Activated CD4-positive, alpha-beta T cell treated with anti-CD3 and anti-CD28 coated beads, Interleukin-2, Interleukin-6, amounts not matched to agents 100 ng/mL and 50 ng/mL, durations not matched to agents 16 hours and 8 hours (primary cell): Measurements from ENCODE around the gene MACROD2.

Experiments
- DNase-seq: peaks from one replicate; pipeline ENCODE4 v3.0.0-alpha.2; 2020

MACROD2 gene

DNA sequence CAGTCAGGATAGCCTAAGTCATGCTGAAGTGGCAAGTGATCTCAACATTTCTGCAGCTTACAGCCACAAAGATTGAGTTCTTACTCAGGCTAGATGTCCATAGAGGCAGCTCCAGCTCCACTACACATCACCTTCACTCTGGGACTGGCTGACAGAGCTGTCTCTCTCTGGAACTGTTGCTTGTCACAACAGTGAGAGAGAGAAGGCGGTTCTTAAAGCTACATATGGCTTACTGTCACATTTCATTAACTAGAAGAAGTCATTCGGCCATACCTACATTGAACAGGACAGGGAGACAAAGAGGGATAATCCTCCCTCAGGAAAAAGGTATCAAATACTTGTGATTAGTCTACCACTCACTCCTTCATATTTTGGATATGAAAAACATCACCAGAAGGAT is 1257.0 kb downstream of the MACROD2 start:
- DNase-seq, result no peak

DNA sequence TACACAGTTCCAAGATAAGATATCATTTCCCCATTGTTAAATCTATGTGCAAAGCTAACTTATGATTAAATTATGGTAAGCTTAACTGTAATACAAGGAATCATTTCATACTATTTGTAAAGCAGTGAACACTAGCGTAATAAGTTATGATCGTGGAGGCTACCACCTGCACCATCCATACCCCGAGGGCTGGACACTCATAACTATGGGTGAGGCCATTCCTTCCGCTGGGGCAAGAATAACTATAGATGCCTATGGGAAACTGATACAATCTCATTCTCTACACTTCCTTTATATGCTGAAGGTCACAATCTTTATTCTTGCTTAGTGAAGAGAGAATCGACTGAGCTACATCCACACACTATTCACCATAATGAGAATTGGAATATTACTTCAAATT is 1258.1 kb downstream of the MACROD2 start:
- DNase-seq, result no peak

DNA sequence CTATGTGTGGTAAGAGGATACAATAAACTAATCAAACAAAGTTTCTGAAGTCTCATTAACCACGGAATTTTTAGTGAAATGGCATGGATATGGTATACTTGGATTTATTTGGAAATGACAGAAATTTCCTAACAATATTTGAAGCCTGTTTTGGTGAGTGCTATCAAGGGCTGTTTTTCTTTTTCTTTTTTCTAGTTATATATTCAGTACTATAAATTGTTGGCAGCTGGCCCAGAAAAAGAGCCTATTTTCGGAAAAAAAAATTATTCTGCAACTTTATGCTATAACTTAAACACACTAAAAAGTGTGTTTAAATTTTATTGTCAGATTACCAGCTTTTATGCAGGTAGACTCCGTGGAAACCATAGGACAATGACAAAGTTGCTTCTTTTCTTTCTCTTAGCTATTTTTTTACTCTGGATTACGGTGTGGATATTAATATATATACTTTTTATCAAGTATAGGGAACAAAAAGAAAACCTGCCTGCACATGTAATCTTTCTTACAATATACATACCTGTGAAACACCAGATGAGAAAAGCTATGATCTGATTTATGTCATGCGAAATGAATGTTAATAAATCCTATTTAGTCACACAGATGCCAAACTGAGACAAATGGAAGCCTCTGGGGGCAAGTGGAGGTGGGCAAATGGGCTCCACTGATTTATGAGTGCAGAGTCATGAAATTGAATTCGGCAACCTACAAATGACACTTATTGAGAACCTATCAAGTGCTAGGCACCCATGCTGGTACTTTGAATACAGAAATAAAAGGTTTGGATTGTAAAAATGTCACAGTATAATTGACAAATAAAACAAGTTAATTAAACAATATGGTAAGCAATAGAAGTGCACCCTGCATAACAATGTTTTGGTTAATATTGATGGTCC is 1261.6 kb downstream of the MACROD2 start:
- DNase-seq, result no peak

DNA sequence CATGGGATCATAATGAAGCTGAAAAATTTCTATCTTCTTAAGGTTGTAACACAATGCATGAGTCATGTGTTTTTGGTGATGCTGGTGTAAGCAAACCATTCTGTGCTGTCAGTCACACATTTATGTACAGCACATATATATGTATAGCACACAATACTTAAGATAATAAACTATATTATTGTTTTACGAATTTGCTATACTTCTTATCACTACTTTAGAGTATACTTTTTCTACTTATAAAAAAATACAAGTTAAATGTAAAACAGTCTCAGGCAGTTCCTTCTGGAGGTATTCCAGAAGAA is 1262.2 kb downstream of the MACROD2 start:
- no peak for DNase-seq

DNA sequence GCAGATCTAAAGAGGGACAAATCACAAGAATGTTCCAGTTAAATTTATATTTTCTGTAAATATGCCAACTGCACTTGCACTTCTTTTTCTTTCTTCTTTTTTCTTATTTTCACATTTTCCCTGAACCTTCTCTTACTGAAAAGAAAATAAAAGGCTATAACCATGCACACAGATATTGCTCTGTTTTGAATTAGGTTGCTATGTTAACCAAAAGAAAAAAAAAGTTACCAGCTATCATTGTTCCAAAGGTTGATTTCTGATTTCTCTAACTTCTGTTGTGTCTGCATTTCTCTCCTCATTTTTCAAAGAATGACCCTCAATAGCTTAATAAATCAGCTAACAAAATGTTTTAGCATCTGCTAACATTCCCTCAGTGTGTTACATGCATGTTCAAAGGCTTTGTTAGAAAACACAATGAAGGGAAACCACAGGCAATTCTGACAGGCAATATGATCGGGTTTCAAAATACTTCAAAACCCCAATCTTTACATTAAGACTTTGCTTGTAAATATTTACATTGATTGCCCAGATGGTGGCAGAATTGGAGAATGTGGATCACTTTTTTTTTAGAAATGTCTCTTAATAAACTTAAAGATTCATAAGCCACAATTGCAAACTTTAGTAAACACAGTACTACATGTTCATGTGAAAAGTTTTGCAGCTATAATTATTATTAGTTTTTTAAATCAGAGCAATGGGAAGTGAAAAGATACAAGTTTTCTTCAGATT is 1270.4 kb downstream of the MACROD2 start:
- DNase-seq, result no peak

DNA sequence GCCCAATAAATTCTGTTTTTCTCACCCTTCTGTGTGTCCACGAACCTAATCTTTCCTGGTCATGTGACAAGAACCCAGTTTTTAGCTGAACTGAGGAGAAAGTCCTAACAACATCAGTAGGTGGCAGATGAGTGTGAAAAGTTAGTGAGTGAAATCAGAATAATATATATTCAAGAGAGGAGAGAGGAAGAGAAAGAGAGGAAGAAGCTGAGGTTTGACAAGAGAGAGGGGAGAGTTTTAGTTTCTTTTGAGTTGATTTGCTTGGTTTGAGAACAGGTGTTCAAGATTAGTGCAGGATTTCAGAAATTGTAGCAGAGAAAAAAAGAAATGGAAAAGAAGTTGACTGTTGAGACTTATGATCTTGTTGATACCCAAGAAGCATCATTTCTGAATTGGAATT is 1272.6 kb downstream of the MACROD2 start:
- no peak for DNase-seq

DNA sequence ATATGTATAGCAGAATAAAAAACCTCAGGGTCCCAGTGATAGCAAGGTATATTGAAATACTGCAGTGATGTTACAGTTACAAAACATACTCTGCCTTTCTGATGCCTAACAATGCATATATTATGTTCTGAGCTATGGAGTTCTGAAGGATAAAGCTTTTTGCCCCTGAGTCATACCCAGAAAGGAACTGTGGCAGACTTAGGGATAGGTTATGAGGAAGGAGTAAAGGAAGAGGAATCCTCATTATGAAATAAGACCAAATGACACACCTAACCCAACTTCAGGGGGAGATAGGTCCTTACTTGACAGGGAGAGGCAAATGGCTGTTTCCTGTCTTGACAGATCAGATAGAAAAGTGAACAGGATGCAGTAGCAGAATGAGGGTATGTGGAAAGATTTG is 1282.7 kb downstream of the MACROD2 start:
- DNase-seq, result no peak

DNA sequence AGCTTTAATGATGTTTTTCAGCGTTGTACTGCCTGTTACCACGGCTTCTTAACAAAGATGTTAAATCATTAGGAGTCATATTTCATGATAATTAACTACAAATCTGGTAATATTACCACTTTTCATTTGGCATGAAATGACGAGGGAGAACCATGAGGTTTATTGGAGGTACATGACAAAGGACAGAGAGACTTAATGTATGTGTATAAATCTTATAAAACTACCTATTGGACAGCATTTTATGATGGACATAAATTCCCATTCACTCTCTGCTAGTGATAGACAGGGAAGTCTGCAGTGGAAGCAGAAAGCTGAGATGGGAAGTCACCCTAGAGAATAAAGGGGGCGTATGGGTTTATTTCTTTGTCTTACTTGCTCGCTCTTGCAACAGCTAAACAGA is 1292.0 kb downstream of the MACROD2 start:
- no peak for DNase-seq

DNA sequence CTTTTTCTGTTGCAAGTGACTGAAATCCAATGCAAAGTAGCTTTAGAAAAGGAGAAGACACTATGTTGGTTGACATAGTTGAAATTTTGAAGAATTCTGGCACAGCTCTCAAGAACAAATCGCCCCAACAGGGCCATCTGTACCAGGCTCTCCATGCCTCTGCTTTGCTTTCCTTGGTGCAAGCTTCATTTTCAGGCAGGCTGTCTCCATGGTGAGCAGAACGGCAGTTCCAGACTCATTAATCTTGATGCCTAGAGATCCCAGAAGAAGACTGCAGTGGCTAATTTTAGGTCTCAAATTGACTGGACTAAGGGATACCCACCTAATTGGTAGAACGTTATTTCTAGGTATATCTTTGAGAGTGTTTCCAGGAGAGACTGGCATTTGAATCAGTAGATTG is 1292.8 kb downstream of the MACROD2 start:
- no peak for DNase-seq

DNA sequence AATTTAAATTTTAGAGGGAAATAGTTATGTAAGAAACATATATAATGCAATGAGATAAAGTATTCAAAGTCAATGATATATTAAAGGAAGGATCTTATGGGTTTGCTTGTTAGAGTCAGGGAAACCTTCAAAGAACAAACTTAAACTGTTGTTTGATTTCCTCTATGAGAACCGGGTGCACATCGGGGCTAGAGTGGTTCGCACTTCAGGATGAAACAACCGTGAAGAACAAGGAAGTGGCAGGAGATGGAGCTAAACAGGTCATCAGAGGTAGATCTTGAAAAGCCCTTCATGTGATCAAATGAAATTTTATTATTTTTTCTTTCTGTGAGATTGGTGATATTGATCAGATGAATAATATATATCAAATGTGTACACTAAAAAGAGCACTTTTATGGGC is 1294.0 kb downstream of the MACROD2 start:
- DNase-seq, result no peak

DNA sequence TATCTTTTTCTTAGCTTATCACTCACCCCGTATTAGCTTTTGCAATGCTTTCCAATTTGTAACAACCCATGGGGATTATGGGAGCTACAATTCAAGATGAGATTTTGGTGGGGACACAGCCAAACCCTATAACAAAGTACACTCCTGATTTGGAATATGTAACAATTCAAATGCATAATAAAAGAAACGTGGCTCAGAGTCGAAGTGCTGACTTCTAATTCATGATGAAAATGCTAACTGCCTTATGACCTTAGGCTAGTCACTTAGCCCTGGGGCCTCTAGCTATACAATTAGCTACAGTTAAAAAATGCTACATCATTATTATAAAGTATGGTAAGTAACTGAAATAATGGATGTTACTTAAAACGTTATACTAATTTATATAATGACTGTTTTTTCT is 1297.1 kb downstream of the MACROD2 start:
- DNase-seq, result no peak

DNA sequence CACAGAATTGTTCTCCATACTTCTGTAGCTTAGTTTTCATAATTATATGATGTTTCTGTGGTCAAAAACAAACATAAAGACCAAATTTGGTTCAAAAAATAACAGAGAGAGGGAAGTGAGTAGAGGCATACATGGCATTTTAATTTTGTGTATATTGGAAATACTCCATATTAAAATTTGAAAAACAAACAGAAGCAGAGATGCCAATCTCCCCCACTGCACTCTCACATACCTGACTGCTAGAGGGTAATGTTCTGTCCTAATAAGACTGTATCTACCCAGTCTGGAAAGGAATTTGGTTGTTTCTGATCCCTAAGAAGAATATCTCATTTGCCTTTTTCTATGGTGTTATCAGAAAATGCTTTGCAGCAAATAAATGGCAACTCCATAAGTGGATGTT is 1301.1 kb downstream of the MACROD2 start:
- no peak for DNase-seq

DNA sequence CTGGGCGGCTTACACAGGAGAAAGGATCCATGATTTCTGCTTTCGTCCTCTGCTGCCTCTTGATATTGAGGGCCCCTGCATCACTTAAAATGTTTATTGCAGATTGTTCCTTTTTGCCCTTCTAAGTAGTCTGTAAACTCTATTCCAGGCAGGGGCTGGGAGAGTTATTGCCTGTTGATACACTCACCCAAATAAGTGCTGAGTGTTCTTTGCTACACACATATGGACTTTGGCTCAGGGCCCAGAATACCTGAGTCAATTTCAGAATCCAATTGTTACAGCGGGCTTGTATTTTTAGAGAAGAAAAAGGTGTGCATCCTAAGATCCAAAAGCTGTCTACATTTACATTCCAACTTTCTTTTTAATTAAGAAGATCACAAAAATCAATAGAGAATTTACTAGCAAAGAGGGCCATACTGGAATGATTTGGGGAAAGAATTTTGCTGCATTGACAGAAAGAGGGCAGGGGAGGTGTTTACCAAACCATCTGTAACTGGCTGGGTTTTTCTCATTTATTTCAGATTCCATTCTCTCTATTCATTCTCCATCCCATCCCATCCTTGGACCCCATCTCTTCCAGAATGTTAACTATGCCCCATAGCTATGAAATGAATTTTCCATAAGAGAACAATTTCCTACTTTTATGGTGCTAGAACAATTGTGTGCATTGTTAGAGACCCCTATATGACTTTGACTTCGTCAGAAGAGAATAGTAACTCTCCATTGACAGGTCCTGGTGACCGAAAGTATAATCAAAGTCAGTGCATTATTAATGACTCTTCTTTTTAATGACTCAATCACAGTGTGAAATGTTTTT is 1302.0 kb downstream of the MACROD2 start:
- DNase-seq, result no peak

DNA sequence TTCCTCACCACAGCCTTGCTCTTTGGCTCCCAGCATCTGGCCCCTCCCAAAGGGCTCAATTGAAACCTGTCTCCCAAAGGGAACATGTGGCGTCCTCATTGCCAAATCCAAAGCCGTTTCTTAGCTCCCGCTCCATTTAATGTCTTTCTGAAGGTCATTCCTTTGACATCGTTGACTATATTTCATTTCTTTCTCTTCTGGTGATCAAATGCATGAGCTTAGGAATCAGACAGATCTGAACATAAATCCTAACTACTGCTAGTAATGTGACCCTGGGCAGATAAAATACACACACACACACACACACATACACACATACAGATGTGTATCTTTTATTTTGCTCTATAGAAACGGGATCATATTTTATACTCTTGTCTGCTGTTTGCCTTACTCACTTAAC is 1306.8 kb downstream of the MACROD2 start:
- DNase-seq, result no peak

DNA sequence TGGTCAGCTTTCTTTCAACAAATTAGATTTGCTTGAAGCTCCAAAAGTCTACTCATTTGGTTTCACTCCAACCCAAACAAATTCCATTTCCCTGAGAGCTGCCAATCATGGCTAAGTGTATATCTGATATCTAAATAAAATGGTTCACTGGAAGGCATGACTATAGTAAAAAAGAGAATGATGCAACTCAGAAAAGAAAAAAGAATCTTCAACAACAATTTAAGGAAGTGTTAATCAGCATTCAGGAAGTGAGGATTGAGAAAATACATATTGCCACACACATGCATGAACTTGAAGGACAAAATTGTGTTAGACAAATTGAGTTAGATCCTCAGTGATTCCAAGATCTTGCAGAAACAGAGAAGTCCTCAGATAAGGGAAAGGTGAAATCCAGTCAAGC is 1315.0 kb downstream of the MACROD2 start:
- no peak for DNase-seq

DNA sequence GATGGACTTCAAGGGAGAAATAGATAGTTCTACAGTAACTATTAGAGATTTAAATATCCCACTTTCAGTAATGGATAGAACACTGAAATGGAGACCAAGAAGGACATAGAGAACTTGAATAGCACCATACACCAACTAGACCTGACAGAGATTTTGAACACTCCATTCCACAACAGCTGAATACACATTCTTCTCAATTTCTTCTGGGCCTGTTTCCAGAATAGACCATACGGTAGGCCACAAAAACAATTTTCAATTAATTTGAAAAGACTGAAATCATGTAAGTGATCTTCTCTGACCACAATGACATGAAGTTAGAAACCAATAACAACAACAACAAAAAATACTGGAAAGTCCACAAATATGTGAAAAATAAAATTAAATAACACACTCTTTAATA is 1321.2 kb downstream of the MACROD2 start:
- DNase-seq, result no peak

DNA sequence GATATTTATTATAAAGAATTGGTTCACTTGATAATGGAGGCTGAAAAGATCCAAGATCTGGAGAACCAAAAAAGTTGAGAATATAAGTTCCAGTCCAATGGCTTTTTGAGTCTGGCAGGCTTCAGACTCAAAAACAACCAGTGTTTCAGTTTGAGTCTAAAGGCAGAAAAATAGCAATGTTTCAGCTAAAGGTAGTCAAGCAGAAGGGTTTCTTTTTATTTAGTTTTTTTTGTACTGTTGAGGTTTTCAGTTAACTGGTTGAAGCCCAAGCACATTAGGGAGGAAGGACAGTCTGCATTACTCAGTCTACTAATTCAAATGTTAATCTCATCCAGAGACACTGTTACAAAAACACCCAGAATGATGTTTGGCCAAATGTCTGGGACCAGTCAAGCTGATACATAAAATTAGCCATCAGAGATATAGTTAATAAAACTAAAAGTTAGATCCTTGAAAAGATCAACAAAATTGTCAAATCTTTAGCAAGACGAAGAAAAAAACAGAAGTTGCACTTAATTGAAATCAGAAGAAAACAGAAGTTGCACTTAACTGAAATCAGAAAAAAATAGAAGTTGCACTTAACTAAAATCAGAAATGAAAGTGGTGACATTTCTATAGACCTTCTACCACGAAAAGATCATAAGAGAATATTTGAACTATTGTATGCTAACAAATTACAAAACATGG is 1322.4 kb downstream of the MACROD2 start:
- DNase-seq, result no peak

DNA sequence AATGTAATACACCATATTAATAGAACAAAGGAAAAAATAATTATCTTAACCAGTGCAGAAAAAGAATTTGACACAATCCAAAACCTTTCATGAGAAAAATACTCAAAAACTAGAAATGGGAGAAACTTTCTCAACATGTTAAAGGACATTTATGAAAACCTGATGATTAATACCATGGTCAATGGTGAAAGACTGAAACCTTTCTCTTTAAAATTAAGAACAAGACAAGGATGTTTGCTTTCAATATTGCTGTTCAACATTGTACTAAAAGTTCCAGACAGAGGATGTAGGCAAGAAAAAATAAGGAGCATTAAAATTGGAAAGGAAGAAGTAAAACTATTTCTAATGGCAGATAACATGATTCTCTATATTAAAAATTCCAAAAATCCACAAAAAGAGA is 1323.4 kb downstream of the MACROD2 start:
- no peak for DNase-seq

DNA sequence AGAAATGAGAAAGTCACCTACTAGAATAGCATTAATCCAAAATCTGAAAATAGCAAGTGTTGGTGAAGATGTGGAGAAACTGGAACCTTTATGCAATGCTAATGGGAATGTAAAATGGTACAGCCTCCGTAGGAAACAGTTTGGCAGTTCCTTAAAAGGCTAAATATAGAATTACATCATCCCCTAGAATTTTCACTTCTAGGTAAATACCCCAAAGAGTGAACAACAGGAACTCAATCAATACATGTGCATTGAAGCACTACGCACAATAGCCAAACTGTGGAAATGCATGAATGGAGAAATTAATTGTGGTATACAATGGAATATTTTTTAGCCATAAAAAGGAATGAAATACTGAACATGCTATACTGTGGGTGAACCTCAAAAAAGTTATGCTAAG is 1324.1 kb downstream of the MACROD2 start:
- no peak for DNase-seq

DNA sequence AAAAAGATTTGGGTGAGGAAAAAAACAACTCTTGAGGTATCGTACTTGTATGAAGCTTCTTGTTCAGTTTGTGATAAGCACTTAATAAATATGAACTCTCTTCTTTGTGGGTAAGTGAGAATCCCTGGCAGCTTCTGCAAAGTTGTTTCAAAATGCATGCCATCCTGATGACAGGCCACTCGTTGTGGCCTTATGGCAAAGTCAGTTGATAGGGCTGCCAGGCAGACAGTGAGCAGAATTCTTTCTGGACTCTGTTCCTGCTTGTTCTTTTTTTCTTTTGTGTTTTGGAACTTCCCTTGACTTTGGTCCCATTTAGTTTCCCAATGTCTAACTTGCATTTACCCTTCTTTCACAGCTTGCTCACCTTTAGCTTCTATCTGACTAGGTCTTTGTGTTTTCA is 1325.6 kb downstream of the MACROD2 start:
- no peak for DNase-seq

DNA sequence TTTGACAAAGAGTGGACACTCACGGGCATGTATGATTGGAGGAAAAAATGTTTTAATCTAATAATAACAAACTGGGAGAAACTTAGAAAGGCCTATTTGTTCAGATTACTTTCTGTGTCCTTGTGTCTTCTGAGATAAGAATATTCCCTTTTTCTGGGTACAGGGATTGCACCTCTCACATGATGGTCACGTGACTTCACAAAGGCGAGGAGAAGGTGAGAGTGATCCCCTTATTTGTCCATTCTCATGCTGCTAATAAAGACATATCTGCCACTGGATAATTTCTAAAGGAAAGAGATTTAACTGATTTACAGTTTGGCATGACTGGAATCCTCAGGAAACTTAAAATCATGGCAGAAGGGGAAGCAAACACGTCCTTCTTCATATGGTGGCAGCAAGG is 1331.8 kb downstream of the MACROD2 start:
- DNase-seq, result no peak

DNA sequence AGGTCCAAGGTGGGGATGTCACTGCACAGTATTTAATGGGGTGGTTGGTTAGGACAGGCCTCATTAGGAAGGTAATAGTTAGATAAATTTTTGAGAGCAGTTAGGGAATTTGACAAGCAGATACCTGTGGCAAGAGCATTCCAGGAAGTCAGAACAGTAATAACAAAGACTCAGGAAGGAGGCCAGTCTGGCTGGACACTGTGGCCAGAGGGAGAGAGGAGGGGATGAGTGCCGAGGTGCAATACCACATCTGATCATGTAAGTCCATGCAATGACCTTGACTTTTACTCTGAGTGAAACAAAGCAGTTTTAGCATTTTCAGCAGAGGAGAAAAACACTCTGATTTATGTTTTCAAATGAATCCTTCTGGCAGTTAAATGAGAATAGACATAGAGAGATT is 1332.8 kb downstream of the MACROD2 start:
- DNase-seq, result no peak

DNA sequence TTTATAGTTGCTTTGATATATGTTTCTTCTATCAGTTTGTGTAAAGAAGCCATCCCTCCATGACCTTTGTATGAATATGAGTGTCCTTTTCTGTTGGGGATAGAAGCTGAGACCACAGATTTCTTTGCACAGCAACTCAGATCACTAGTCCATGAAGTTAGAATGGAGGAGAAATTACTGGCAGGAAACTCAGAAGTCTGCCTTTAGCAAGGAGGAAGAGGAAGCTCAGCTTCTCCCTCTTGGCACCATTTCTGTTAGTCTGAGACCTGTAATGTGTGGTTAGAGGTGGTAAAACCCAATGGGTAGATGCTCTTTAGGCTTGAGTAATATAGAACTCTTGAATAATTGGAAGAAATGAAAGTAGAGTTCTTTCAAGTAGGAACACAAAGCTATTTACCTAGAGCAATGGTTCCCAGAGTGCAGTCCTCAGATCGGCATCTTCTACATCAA is 1337.4 kb downstream of the MACROD2 start:
- no peak for DNase-seq
